GM23248 (cell line): ENCODE results near the gene METRNL.

ENCODE experiments used
- EZH2 ChIP-seq: fragments of 200-600 bp; sonication (generic); IDR thresholded peaks from 2 replicates; pipeline ENCODE4 v1.6.1; 2018; ENCODE audit warnings: antibody characterized with exemption, mild to moderate bottlenecking; ENCODE audit not compliant: insufficient read depth, poor library complexity, severe bottlenecking
- EZH2phosphoT487 ChIP-seq: fragments of 200-600 bp; sonication (generic); IDR thresholded peaks from 2 replicates; pipeline ENCODE4 v1.6.1; 2018; ENCODE audit warnings: antibody characterized with exemption, moderate library complexity, mild to moderate bottlenecking, low read depth; ENCODE audit not compliant: insufficient read depth

DNA sequence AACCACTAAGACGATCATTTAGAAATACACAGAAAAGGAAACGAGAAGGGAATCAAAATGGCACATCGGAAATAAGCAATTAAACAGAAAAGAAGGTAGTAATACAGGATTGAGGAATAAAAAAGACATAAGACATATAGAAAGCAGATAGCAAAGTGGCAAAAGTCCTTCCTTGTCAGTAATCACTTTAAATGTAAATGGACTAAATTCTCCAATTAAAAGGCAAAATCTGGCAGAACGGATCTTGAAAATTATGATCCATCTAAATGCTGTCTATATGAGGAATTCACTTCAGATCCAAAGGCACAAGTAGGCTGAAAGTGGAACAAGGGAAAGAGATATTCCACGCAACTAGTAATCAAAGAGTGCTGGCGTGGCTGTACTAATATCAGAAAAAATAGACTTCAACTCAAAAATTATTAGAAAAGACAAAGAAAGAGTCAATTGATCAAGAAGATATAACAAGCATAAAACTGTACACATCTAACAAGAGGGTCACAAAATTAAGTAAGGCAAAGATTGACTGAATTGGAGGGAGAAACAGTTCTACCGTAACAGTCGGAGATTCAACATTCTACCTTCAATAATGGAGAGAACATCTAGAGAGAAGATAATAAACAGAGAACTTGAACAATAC lies 36.8 kb upstream of the METRNL start:
- TF ChIP-seq EZH2phosphoT487 (no peak), EZH2 (no peak)
